ENCODE measurements around the gene NUP160.
"Not testable (repeated sequence)": the region's sequence is repeated elsewhere in the genome, so short reads cannot be mapped to it uniquely, and the experiment has no call there.

The NUP160 gene, protein sequence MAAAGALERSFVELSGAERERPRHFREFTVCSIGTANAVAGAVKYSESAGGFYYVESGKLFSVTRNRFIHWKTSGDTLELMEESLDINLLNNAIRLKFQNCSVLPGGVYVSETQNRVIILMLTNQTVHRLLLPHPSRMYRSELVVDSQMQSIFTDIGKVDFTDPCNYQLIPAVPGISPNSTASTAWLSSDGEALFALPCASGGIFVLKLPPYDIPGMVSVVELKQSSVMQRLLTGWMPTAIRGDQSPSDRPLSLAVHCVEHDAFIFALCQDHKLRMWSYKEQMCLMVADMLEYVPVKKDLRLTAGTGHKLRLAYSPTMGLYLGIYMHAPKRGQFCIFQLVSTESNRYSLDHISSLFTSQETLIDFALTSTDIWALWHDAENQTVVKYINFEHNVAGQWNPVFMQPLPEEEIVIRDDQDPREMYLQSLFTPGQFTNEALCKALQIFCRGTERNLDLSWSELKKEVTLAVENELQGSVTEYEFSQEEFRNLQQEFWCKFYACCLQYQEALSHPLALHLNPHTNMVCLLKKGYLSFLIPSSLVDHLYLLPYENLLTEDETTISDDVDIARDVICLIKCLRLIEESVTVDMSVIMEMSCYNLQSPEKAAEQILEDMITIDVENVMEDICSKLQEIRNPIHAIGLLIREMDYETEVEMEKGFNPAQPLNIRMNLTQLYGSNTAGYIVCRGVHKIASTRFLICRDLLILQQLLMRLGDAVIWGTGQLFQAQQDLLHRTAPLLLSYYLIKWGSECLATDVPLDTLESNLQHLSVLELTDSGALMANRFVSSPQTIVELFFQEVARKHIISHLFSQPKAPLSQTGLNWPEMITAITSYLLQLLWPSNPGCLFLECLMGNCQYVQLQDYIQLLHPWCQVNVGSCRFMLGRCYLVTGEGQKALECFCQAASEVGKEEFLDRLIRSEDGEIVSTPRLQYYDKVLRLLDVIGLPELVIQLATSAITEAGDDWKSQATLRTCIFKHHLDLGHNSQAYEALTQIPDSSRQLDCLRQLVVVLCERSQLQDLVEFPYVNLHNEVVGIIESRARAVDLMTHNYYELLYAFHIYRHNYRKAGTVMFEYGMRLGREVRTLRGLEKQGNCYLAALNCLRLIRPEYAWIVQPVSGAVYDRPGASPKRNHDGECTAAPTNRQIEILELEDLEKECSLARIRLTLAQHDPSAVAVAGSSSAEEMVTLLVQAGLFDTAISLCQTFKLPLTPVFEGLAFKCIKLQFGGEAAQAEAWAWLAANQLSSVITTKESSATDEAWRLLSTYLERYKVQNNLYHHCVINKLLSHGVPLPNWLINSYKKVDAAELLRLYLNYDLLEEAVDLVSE (N-terminal part only)

GRCh38 chr11:47847892-47848699 is at the start of gene NUP160:
TSS of gene NUP160 (minus strand) at chr11:47848350. CDS start at chr11:47848318, 32 bp downstream.
- DNase-seq: peak; percentile 78

GRCh38 chr11:47896199-47896598 is 48.0 kb upstream of the NUP160 start:
- DNase-seq: no peak

GRCh38 chr11:47895035-47895434 is 46.9 kb upstream of the NUP160 start:
- no peak for DNase-seq

- DNase-seq: not testable (repeated sequence)
Observed at GRCh38 chr11:47892546-47893276, 44.6 kb upstream of the NUP160 start.

GRCh38 chr11:47891886-47892285 is 43.7 kb upstream of the NUP160 start:
- DNase-seq: no peak

DNA sequence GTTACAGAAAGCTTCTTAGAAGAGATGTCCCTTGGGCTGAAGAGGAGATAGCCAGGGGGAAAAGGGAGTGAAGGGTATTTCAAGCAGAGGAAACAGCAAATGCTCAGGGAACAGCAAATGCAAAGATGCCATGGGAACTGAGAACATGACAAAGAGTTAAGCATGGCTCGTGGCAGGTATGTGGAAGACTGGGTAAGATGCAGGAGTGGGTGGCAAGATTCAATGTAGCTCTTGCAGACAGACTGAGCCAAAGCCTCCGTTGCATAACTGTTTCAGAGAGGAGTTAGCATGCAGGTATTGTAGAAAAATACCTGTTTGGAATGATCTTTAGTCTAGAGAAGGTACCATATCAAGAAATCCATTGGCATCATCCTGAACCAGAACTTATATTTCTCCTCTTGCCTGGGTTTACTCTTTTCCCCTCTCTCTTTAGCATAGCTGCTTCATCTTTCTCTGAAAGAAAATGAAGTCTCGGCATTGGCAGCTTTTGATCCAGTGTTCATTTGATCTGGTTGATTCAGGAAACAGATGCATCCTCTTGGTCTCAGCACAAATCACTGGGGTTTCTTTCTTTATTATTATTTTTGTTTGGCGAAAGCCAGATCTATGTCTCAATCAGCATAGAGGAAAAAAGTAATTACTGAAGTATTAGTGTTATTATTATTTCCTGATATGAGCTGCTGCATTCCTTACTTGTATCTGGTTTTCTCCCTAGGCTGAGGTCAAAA is 41.7 kb upstream of the NUP160 start:
- no peak for DNase-seq

DNA sequence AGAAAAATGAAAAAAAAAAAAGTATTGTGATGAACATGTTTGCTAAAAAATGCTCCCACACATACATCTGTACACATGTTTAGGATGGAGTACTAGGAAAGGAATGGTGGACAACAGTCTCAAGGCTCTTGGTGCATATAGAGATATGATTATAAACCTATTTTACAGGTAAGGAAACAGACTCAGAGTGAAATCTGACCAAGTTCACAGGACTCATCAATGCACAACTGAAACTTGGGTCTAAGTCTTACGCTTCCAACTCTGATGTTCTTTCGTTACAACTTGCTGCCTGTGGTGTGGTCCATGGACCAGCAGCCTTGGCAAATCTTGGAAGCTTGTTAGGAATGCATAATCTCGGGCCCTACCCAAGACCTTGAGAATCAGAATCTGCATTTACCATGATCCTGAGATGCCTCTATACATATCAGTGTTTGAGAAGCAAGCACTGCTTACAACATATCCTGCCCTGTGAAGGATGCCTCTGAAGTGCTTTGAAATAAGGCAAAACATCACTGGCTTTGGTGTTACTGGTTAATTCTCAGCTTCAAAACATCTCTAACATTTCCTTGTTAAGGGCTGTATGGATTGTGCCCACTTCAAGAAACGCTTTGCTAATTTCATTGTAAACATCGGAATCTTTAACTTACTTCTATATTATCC is 39.9 kb upstream of the NUP160 start:
- DNase-seq: no peak

DNA sequence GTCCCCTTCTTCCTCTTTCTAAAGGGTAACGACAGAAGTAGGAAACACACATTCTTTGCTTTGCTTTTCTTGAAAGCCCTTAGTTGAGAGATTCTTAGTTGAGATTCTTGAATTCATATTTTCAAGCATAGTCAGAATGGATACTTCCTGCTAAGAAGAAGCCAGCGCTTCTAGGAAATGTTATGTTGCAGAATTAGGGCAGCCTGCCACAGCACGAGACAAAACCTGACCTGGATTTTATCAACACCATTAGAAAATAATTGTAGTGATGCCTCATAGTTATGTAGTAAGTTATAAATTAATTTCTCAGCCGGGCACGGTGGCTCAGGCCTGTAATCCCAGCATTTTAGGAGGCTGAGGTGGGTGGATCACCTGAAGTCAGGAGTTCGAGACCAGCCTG is 37.9 kb upstream of the NUP160 start:
- no peak for DNase-seq

- DNase-seq: not testable (repeated sequence)
Observed at GRCh38 chr11:47882437-47882836, 34.3 kb upstream of the NUP160 start.

DNA sequence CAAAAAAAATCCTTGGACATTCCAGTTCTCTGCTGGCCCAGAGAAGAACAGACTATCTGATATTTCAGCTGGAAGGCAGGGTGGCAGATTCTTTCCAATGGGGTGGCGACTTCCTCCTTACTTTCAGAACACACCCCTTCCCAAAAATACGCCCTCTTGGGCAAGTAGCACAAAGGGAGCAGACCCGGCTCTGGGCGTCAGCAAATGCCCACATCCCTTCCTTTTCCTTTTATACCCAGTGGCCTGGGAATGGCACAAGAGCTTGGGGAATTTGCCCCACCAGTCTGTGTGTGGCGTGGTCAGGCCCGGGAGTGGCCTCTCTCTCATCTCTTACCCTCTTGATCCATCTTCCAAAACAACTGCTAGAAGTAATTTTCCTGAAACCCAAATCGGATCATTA is 33.0 kb upstream of the NUP160 start:
- no peak for DNase-seq

- DNase-seq: no peak
Observed at GRCh38 chr11:47879259-47880158, 31.4 kb upstream of the NUP160 start.

- not testable (repeated sequence) for DNase-seq
Observed at GRCh38 chr11:47875858-47876257, 27.7 kb upstream of the NUP160 start.

DNA sequence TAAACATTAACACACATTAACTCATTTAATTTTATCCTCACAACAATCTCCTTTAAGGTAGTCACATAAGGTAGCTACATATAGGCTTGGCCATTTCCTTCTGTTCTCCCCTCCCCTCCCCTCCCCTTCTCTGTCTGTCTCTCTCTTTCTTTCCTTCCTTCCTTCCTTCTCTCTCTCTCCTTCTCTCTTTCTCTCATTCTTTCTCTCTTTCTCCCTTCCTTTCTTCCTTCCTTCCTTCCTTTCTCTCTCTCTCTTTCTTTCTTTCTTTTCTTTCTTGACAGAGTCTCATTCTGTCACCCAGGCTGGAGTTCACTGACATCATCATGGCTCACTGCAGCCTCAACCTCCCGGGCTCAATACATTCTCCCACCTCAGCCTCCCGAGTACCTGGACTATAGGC is 22.3 kb upstream of the NUP160 start:
- no peak for DNase-seq

DNA sequence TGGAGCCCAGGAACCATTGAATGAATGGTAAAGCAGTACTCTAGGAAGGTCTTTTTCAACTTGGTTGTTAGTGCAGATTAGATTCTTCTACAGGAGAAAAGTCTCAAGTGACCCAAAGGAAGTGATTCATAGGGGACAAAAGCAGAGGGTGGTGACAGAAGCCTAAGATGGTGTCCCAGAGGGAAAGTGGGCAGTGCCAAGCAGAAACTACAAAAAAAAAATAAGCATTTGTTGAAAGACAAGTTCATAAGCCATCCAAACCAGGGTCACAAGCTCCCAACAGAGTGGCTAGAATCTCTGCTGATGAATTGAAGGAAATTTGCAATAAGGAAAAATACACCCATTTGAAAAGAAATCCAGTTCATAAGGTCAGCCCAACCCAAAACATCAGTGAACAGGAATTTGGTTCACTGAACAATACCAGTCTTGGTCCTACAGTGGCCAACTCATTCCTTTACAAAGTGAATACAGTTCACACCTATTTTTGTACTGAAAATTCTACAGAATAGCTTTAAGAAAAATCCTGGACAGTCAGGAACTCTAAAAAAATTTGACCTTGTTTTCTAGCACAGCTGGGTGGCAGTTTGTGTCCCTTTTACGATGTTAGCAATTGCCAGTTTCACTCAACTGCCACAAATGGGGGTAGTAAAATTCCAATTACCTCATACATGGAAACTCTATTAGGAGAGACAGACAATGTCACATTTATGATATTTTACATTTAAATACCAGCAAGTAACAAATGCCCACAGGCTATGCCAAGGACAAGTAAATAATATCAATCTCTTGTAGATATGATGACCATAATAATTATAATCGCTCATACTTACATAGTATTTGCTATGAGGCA is 21.6 kb upstream of the NUP160 start:
- DNase-seq: no peak

DNA sequence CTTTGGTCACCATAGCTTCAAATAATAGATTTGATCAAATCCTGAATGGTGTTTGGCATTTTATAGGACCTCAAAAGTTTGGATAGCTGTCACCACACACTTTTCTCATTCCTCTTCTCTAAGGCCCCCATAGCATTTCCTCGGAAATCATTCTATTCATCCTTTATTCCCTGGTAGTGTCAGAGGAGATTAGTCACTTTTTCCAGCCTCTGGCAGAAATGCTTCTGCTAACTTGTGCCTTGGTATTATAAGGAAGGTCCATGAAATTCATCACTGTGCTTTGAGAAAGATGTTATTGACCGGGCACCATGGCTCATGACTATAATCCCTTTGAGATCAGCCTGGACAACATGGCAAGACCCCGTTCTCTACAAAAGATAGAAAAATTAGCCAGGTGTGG is 19.7 kb upstream of the NUP160 start:
- DNase-seq: no peak

- DNase-seq: not testable (repeated sequence)
Observed at GRCh38 chr11:47866892-47867291, 18.7 kb upstream of the NUP160 start.

DNA sequence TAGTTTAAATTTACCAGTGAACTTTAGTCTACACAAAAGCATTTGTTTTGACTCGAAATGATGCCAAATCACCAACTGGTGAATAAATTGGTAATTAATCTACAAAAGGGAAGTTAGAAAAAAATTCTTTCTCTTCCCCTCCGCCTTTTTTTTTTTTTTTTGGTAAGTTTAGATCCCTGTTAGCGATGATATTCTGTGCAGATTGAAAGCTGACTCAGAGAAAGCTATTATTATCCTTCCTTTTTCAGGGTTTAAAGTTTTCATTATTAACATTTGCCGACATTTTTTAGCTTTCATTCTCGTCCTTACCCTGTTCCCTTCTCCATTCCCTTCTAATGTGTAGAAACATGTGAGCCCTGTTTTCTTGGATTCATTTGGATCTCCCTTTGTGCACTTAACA is 16.8 kb upstream of the NUP160 start:
- no peak for DNase-seq

GRCh38 chr11:47863898-47864430 is 15.8 kb upstream of the NUP160 start:
- no peak for DNase-seq

Data from midbrain (tissue), 1 donor.